Natural killer cell (primary cell): ENCODE data around the gene FHL1. TPM values are rescaled to one million over a fixed set of nuclear protein-coding genes. Genes with fewer than 3 reads are reported as not detected.

Experiments
- ATAC-seq, 3 donors: fragments of 150-1000 bp in 2 of 3; fragments of 200-7000 bp in 1 of 3; cut with Tn5 transposase; 1 replicate in 1 of 3; 2 replicates in 2 of 3; pipeline ENCODE4 v1.10.0; 2021; ENCODE audit warnings: mild to moderate bottlenecking in 2 of 3, moderate library complexity in 2 of 3
- DNase-seq, 2 donors: peaks; one replicate each; pipeline versions ENCODE4 v3.0.0 to v3.0.0-alpha.2; 2013 to 2021; ENCODE audit warnings: mixed read lengths in 1 of 2
- H3K27ac ChIP-seq: one replicate; pipeline ENCODE4 v1.5.1; 2013; ENCODE audit warnings: mild to moderate bottlenecking, low read length
- H3K27me3 ChIP-seq: one replicate; pipeline ENCODE4 v1.6.1; 2013; ENCODE audit warnings: low read length; ENCODE audit not compliant: control insufficient read depth, insufficient read depth
- H3K36me3 ChIP-seq: one replicate; pipeline ENCODE4 v1.6.1; 2013; ENCODE audit warnings: low read length; ENCODE audit not compliant: control insufficient read depth, insufficient read depth
- H3K4me1 ChIP-seq: one replicate; pipeline ENCODE4 v1.6.1; 2013; ENCODE audit warnings: low read length; ENCODE audit not compliant: control insufficient read depth, insufficient read depth
- H3K4me3 ChIP-seq: one replicate; pipeline ENCODE4 v1.5.1; 2013; ENCODE audit warnings: low read length
- H3K9me3 ChIP-seq: one replicate; pipeline ENCODE4 v1.6.1; 2013; ENCODE audit warnings: low read length; ENCODE audit not compliant: control insufficient read depth, insufficient read depth
- H3K27ac Mint-ChIP-seq, 2 donors: one replicate each; pipeline ENCODE4 v1.8.0; 2022; ENCODE audit warnings: mild to moderate bottlenecking in 2 of 2, mixed read lengths in 2 of 2, moderate library complexity in 1 of 2
- H3K27me3 Mint-ChIP-seq, 2 donors: one replicate each; pipeline ENCODE4 v1.8.0; 2022; ENCODE audit warnings: low read depth in 2 of 2, mixed read lengths in 2 of 2
- H3K36me3 Mint-ChIP-seq: one replicate; pipeline ENCODE4 v1.8.0; 2022; ENCODE audit warnings: mixed read lengths
- H3K4me1 Mint-ChIP-seq, 2 donors: one replicate each; pipeline ENCODE4 v1.8.0; 2022; ENCODE audit warnings: mixed read lengths in 2 of 2
- H3K4me3 Mint-ChIP-seq: one replicate; pipeline ENCODE4 v1.8.0; 2022; ENCODE audit warnings: mild to moderate bottlenecking, moderate library complexity, mixed read lengths
- H3K9me3 Mint-ChIP-seq, 2 donors: one replicate each; pipeline ENCODE4 v1.8.0; 2022; ENCODE audit warnings: mixed read lengths in 2 of 2
- WGBS: methylation state at CpG from one replicate; pipeline ENCODE4 v1.1.7; 2013; ENCODE audit warnings: missing lambda C conversion rate; ENCODE audit not compliant: insufficient coverage; 5-methylcytosine and 5-hydroxymethylcytosine counted together
- intact Hi-C: fragments of 100-400 bp; cut with micrococcal nuclease; formaldehyde crosslinking; loops from one replicate; pipeline ENCODE4 v1.14.2; 2022
- total RNA-seq, 4 donors: library from RNA; stranded (reverse); fragments of 120-200 nt in 1 of 4; gene quantifications; one replicate each; pipeline versions ENCODE4 v1.2.3 to v1.2.4, GENCODE V29; 2013 to 2022
- TF ChIP-seq, protein P1 (sequence below): fragments of 200-600 bp; IDR thresholded peaks from one replicate; pipeline ENCODE4 v1.8.0; 2022; ENCODE audit warnings: antibody characterized with exemption

Gene FHL1
- 1 to 10 TPM; 3.2 to 5.7 (median 3.7) TPM for total RNA-seq
- 18.3 TPM for total RNA-seq (2013)

DNA sequence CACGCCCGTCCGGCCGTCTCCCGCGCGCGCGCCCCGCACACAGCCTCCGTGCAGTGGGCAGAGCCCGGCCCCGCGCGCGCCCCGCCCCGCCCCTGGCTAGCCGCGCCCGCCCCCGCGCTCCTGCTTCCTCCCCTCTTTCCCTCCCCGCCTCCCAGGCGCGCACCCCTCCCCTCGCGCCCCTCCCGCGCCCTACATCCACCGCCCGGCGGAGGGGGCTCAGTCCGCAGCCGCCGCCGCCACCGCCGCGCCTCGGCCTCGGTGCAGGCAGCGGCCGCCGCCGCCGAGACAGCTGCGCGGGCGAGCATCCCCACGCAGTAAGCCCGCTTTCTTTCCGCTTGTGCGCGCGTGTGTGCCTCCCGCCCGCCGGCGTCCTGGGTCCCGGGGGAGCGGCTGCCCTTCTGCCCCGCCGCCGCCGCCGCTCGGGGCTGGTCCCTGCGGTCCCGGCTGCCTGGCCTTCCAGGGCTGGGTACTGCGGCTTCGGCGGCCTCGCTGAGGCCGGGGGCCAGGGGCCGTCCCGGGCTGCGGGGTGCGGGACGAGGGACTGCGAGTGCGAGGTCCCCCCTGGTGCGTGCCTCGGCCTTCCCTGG lies at the start of gene FHL1:
FHL1 (plus strand) TSS at position 219 of the 587 bp plus-strand sequence.
- peak; percentile 77 to 86 (median 77) for ATAC-seq

DNA sequence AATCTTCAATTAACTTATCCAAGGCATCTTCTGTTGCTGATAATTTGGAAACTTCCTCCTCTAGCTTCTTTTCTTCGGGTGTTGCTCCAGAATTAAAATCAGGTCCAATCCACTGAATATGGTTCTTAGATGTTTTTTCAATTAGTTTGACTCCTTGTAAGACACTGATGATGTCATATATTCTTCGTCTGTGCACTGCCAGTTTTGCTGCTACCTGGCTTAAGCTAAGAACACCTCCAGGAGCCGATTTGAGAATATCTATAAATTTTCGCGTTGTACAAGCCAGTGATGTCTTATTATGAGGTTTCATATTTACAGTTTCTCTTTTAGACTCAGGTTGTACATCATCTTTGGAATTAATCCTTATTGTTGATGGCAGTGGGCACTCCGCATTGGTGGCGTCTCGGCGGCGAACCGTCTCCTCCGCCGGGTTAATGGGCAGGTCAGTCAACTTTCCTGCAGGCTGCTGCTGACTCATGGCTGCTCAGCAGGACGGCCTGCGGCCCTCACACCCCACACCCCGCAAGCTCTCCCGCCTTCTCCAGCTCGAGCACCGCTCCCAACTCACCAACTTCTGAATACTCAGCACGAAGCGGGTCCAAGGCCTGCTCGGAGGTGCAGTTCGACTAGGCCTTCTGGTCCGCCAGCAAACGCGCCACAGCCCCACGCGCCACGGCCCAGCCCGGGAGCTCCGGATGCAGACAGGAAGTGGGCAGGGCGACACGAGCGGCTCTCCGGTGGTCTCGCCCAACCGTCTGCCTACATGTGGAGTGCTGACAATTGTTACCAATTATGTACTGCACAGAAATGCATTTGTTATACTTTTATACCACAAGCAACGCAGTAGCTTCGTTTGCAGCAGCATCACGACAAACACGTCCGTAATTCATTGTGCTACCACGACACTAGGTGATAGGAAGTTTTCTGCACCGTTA lies 49.2 kb upstream of the FHL1 start:
- Mint-ChIP-seq H3K36me3 (no peaks in the 10 kb centered on the region), H3K4me1 (no peaks in the 10 kb centered on the region), H3K27ac (no peak overlapping the region), H3K27me3 (no peaks in the 10 kb centered on the region), H3K9me3 (no peaks in the 10 kb centered on the region), H3K4me3 (no peak overlapping the region)
- ATAC-seq (no peak), DNase-seq (no peak)
- Histone ChIP-seq H3K36me3 (no peaks in the 10 kb centered on the region), H3K4me1 (no peaks in the 10 kb centered on the region), H3K27me3 (no peaks in the 10 kb centered on the region), H3K4me3 (no peak overlapping the region), H3K9me3 (no peaks in the 10 kb centered on the region), H3K27ac (no peak overlapping the region)
- TF ChIP-seq, protein P1, sequence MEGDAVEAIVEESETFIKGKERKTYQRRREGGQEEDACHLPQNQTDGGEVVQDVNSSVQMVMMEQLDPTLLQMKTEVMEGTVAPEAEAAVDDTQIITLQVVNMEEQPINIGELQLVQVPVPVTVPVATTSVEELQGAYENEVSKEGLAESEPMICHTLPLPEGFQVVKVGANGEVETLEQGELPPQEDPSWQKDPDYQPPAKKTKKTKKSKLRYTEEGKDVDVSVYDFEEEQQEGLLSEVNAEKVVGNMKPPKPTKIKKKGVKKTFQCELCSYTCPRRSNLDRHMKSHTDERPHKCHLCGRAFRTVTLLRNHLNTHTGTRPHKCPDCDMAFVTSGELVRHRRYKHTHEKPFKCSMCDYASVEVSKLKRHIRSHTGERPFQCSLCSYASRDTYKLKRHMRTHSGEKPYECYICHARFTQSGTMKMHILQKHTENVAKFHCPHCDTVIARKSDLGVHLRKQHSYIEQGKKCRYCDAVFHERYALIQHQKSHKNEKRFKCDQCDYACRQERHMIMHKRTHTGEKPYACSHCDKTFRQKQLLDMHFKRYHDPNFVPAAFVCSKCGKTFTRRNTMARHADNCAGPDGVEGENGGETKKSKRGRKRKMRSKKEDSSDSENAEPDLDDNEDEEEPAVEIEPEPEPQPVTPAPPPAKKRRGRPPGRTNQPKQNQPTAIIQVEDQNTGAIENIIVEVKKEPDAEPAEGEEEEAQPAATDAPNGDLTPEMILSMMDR, result no peak
- WGBS, result 90% methylated on average over 39 of the region's 44 CpGs
- intact Hi-C loops, result no loop called here

More for the DNA sequence above, at the start of gene FHL1:
- Histone ChIP-seq H3K27ac (no peak within 1 kb of the TSS), H3K4me1 (peaks cover 12% of the 10 kb centered on the region), H3K36me3 (no peaks in the 10 kb centered on the region), H3K9me3 (no peaks in the 10 kb centered on the region), H3K4me3 (peak within 1 kb of the TSS; percentile 58), H3K27me3 (no peaks in the 10 kb centered on the region)
- Mint-ChIP-seq H3K27ac (no peak within 1 kb of the TSS), H3K27me3 (peaks cover 8 to 16% of the 10 kb centered on the region in 2 donors), H3K4me3 (peak within 1 kb of the TSS; percentile 80), H3K36me3 (no peaks in the 10 kb centered on the region), H3K9me3 (no peaks in the 10 kb centered on the region), H3K4me1 (peaks cover 14 to 18% of the 10 kb centered on the region in 2 donors)
- intact Hi-C loops, result no loop called here
- under 1% methylated on average over 72 of the region's 84 CpGs for WGBS
- TF ChIP-seq, protein P1, result no peak
- peak; percentile 18 to 65 for DNase-seq

DNA sequence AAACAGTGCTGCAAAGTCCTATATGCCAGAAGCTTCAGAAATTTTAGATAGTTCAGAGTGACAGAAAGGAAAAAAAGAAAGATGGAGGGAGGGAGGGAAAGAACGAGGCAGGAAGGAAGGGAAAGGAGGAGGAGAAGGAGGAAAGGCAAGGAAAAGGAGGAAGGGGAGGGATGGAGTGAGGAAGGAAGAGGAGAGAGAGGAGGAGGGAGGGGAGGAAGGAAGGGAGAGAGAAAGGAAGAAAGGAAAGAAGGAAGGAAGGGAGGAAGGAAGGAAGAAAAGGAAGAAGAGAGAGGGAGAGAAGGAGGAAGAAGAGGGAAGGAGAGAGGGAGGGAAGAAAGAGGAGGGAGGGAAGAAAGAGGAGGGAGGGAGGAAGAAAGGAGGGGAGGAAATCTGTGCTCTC lies 42.4 kb upstream of the FHL1 start:
- Mint-ChIP-seq H3K9me3 (no peaks in the 10 kb centered on the region), H3K27me3 (no peaks in the 10 kb centered on the region), H3K27ac (no peak overlapping the region), H3K4me3 (no peak overlapping the region), H3K4me1 (no peaks in the 10 kb centered on the region), H3K36me3 (no peaks in the 10 kb centered on the region)
- Histone ChIP-seq H3K27me3 (no peaks in the 10 kb centered on the region), H3K4me3 (no peak overlapping the region), H3K36me3 (no peaks in the 10 kb centered on the region), H3K27ac (no peak overlapping the region), H3K9me3 (no peaks in the 10 kb centered on the region), H3K4me1 (no peaks in the 10 kb centered on the region)
- ATAC-seq, result no peak
- WGBS, result 78% methylated on average over 1 of the region's 1 CpG
- DNase-seq, result no peak
- TF ChIP-seq, protein P1, result no peak
- intact Hi-C loops, result no loop called here
